GM21390 (cell line): ENCODE results near the gene SNX27.
"Not testable (repeated sequence)": the region's sequence is repeated elsewhere in the genome, so short reads cannot be mapped to it uniquely, and the experiment has no call there.

Experiments
- ATAC-seq: cut with Tn5 transposase; IDR thresholded peaks from one replicate; pipeline ENCODE4 v1.9.1; 2021; ENCODE audit not compliant: unreplicated experiment

Gene SNX27

GRCh38 chr1:151638074-151638775 is 26.4 kb downstream of the SNX27 start:
- no peak for ATAC-seq

GRCh38 chr1:151638812-151639211 is 27.0 kb downstream of the SNX27 start:
- ATAC-seq: no peak

- ATAC-seq: no peak
Observed at GRCh38 chr1:151639466-151639865, 27.6 kb downstream of the SNX27 start.

GRCh38 chr1:151641229-151641628 is 29.4 kb downstream of the SNX27 start:
- no peak for ATAC-seq

- not testable (repeated sequence) for ATAC-seq
Observed at GRCh38 chr1:151643085-151643484, 31.2 kb downstream of the SNX27 start.

- ATAC-seq: no peak
Observed at GRCh38 chr1:151644001-151644400, 32.2 kb downstream of the SNX27 start.

GRCh38 chr1:151653397-151653796 is 41.5 kb downstream of the SNX27 start:
- no peak for ATAC-seq

- no peak for ATAC-seq
Observed at GRCh38 chr1:151655371-151655770, 43.5 kb downstream of the SNX27 start.

- ATAC-seq: no peak
Observed at GRCh38 chr1:151661751-151662150, 49.9 kb downstream of the SNX27 start.

GRCh38 chr1:151668090-151668489 is 56.2 kb downstream of the SNX27 start:
- no peak for ATAC-seq

- not testable (repeated sequence) for ATAC-seq
Observed at GRCh38 chr1:151670036-151670675, 58.3 kb downstream of the SNX27 start.

- ATAC-seq: no peak
Observed at GRCh38 chr1:151673407-151673806, 61.6 kb downstream of the SNX27 start.

- ATAC-seq: no peak
Observed at GRCh38 chr1:151680391-151680790, 68.5 kb downstream of the SNX27 start.

- ATAC-seq: no peak
Observed at GRCh38 chr1:151680826-151681225, 69.0 kb downstream of the SNX27 start.

GRCh38 chr1:151681923-151682322 is 70.1 kb downstream of the SNX27 start:
- no peak for ATAC-seq

- ATAC-seq: not testable (repeated sequence)
Observed at GRCh38 chr1:151682901-151683300, 71.1 kb downstream of the SNX27 start.

- no peak for ATAC-seq
Observed at GRCh38 chr1:151684128-151684527, 72.3 kb downstream of the SNX27 start.

GRCh38 chr1:151686561-151686960 is 74.7 kb downstream of the SNX27 start:
- no peak for ATAC-seq

- ATAC-seq: no peak
Observed at GRCh38 chr1:151689494-151689893, 77.6 kb downstream of the SNX27 start.

- no peak for ATAC-seq
Observed at GRCh38 chr1:151692226-151692625, 80.4 kb downstream of the SNX27 start.

- ATAC-seq: no peak
Observed at GRCh38 chr1:151693057-151693651, 81.3 kb downstream of the SNX27 start.

- no peak for ATAC-seq
Observed at GRCh38 chr1:151701515-151701914, 89.7 kb downstream of the SNX27 start.
